ENCODE measurements around the gene SMIM12. TPM values are rescaled to one million over a fixed set of nuclear protein-coding genes. Genes with fewer than 3 reads are reported as not detected.
A peak's percentile ranks its signal among the peaks of the same experiment; 100 is the strongest.

SMIM12 gene
- total RNA-seq, 3 donors from 2014 or later = 25.0 to 36.7 (median 29.6) TPM

- intact Hi-C loops (cut with DNase I; ENCODE audit: low total_unique reads) = no loop called here
- DNase-seq (ENCODE audit: low spot score in 2 of 2) = no peak
- TF ChIP-seq CTCF (IDR thresholded peaks at IDR 0.05) (no peak), POLR2A (IDR thresholded peaks at IDR 0.05) (no peak), POLR2AphosphoS5 (IDR thresholded peaks at IDR 0.05) (no peak)
These were observed 5.2 kb upstream of the SMIM12 start for GRCh38 chr1:34864759-34865158.

GRCh38 chr1:34863501-34863900, 4.0 kb upstream of the SMIM12 start:
- Histone ChIP-seq H3K4me3 (no peak overlapping the region), H3K9me3 (no peaks in the 10 kb centered on the region), H3K36me3 (no peaks in the 10 kb centered on the region), H3K27ac (no peak overlapping the region), H3K4me1 (peaks cover 5 to 6% of the 10 kb centered on the region in 2 donors), H3K27me3 (no peaks in the 10 kb centered on the region)
- TF ChIP-seq POLR2A (IDR thresholded peaks at IDR 0.05) (no peak), CTCF (IDR thresholded peaks at IDR 0.05) (no peak), POLR2AphosphoS5 (IDR thresholded peaks at IDR 0.05) (no peak)
- intact Hi-C loops (cut with DNase I; ENCODE audit: low total_unique reads) = no loop called here
- DNase-seq (ENCODE audit: low spot score in 2 of 2) = no peak

More at GRCh38 chr1:34864759-34865158, 5.2 kb upstream of the SMIM12 start:
- no peaks in the 10 kb centered on the region for H3K36me3 ChIP-seq
- no peak overlapping the region for H3K4me3 ChIP-seq
- no peaks in the 10 kb centered on the region for H3K4me1 ChIP-seq
- no peaks in the 10 kb centered on the region for H3K9me3 ChIP-seq
- H3K27me3 ChIP-seq = no peaks in the 10 kb centered on the region
- H3K27ac ChIP-seq = no peak overlapping the region

GRCh38 chr1:34858901-34859445, 576 bp downstream of the SMIM12 start:
- Histone ChIP-seq H3K4me1 (peaks cover 8 to 17% of the 10 kb centered on the region in 2 donors), H3K27me3 (no peaks in the 10 kb centered on the region), H3K9me3 (no peaks in the 10 kb centered on the region), H3K27ac (peak overlapping the region; percentile 85 to 94), H3K36me3 (no peaks in the 10 kb centered on the region), H3K4me3 (peak overlapping the region; percentile 80 to 98 (median 92))
- intact Hi-C loops (cut with DNase I; ENCODE audit: low total_unique reads) = loop anchor here (10.0 kb wide), 1 partner anchor 64 kb away; the partner anchor contains the start of gene GJA4
- no peak for DNase-seq (ENCODE audit: low spot score in 2 of 2)
- no peak for TF ChIP-seq POLR2AphosphoS5 (IDR thresholded peaks at IDR 0.05)
- no peak for TF ChIP-seq POLR2A (IDR thresholded peaks at IDR 0.05)
- TF ChIP-seq CTCF (IDR thresholded peaks at IDR 0.05) = no peak

GRCh38 chr1:34856697-34857096, 2.9 kb downstream of the SMIM12 start:
- H3K9me3 ChIP-seq = no peaks in the 10 kb centered on the region
- intact Hi-C loops (cut with DNase I; ENCODE audit: low total_unique reads) = loop anchor here (10.0 kb wide), 1 partner anchor 62 kb away; the partner anchor contains the start of gene GJA4
- no peaks in the 10 kb centered on the region for H3K36me3 ChIP-seq
- no peak for DNase-seq (ENCODE audit: low spot score in 2 of 2)
- no peak overlapping the region for H3K27ac ChIP-seq
- H3K4me1 ChIP-seq = peaks cover 8 to 17% of the 10 kb centered on the region in 2 donors
- no peaks in the 10 kb centered on the region for H3K27me3 ChIP-seq
- TF ChIP-seq POLR2AphosphoS5 (IDR thresholded peaks at IDR 0.05) (no peak), POLR2A (IDR thresholded peaks at IDR 0.05) (no peak), CTCF (IDR thresholded peaks at IDR 0.05) (no peak)
- H3K4me3 ChIP-seq = no peak overlapping the region

GRCh38 chr1:34852677-34853217, 6.8 kb downstream of the SMIM12 start:
- Histone ChIP-seq H3K36me3 (no peaks in the 10 kb centered on the region), H3K4me3 (no peak overlapping the region), H3K4me1 (peaks cover 0 to 5% of the 10 kb centered on the region in 2 donors), H3K9me3 (no peaks in the 10 kb centered on the region), H3K27ac (peak overlapping the region; percentile 17 to 45), H3K27me3 (no peaks in the 10 kb centered on the region)
- intact Hi-C loops (cut with DNase I; ENCODE audit: low total_unique reads) = loop anchor here (1.0 to 10.0 kb wide), 2 partner anchors 35 to 58 kb away; partner anchors contain the start of gene GJA4
- TF ChIP-seq CTCF (IDR thresholded peaks at IDR 0.05) (peak; percentile 83 to 97 (median 89)), POLR2A (IDR thresholded peaks at IDR 0.05) (no peak), POLR2AphosphoS5 (IDR thresholded peaks at IDR 0.05) (peak; percentile 26 to 44 (median 34))
- DNase-seq (ENCODE audit: low spot score in 2 of 2) = peak; percentile 76 to 89
